Lower leg skin (tissue), 3 donors: ENCODE results near the gene IGFL1.
"Not testable (repeated sequence)": the region's sequence is repeated elsewhere in the genome, so short reads cannot be mapped to it uniquely, and the experiment has no call there.

Source experiments
- POLR2A ChIP-seq, 2 donors: fragments of 450-650 bp; IDR thresholded peaks; one replicate each; pipeline ENCODE4 v1.6.1; 2016 to 2017; ENCODE audit warnings: antibody characterized with exemption in 2 of 2, mild to moderate bottlenecking in 1 of 2, moderate library complexity in 1 of 2
- TF ChIP-seq, protein P1 (sequence below), 3 donors: fragments of 450-650 bp; IDR thresholded peaks; one replicate each; pipeline ENCODE4 v1.5.1; 2016; ENCODE audit warnings: antibody characterized with exemption in 3 of 3, mild to moderate bottlenecking in 3 of 3, moderate library complexity in 2 of 3

- TF ChIP-seq, protein P1, sequence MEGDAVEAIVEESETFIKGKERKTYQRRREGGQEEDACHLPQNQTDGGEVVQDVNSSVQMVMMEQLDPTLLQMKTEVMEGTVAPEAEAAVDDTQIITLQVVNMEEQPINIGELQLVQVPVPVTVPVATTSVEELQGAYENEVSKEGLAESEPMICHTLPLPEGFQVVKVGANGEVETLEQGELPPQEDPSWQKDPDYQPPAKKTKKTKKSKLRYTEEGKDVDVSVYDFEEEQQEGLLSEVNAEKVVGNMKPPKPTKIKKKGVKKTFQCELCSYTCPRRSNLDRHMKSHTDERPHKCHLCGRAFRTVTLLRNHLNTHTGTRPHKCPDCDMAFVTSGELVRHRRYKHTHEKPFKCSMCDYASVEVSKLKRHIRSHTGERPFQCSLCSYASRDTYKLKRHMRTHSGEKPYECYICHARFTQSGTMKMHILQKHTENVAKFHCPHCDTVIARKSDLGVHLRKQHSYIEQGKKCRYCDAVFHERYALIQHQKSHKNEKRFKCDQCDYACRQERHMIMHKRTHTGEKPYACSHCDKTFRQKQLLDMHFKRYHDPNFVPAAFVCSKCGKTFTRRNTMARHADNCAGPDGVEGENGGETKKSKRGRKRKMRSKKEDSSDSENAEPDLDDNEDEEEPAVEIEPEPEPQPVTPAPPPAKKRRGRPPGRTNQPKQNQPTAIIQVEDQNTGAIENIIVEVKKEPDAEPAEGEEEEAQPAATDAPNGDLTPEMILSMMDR (IDR thresholded peaks at IDR 0.05), result not testable (repeated sequence)
- TF ChIP-seq POLR2A (IDR thresholded peaks at IDR 0.05), result not testable (repeated sequence)
These were observed 33.6 kb upstream of the IGFL1 start for GRCh38 chr19:46195919-46196318.
